HepG2 (cell line): Measurements from ENCODE around the gene CDCA5. TPM values are rescaled to one million over a fixed set of nuclear protein-coding genes. Genes with fewer than 3 reads are reported as not detected.
A peak's percentile ranks its signal among the peaks of the same experiment; 100 is the strongest.

Experiments used
- BHLHE40 ChIP-seq: IDR thresholded peaks from 2 replicates; pipeline ENCODE4 v1.6.1; 2011; ENCODE audit warnings: low read length, improper control_type of control experiment
- CCDC6 ChIP-seq: sonication (generic); formaldehyde crosslinking; IDR thresholded peaks from 2 replicates; pipeline ENCODE4 v1.8.1; 2022; ENCODE audit warnings: mild to moderate bottlenecking, missing genetic modification reagents, moderate library complexity
- DRAP1 ChIP-seq: IDR thresholded peaks from 2 replicates; pipeline ENCODE4 v1.6.1; 2016; ENCODE audit warnings: missing genetic modification reagents, missing compliant biosample characterization
- GABPB1 ChIP-seq: IDR thresholded peaks from 2 replicates; pipeline ENCODE4 v1.6.1; 2016; ENCODE audit warnings: mild to moderate bottlenecking, missing genetic modification reagents, moderate library complexity, missing compliant biosample characterization
- GATA4 ChIP-seq: sonication (generic); IDR thresholded peaks from 2 replicates; pipeline ENCODE4 v1.6.1; 2016; ENCODE audit warnings: antibody characterized with exemption, low read depth, borderline replicate concordance
- HDAC6 ChIP-seq: fragments of 200-600 bp; sonication (generic); IDR thresholded peaks from 2 replicates; pipeline ENCODE4 v1.7.0; 2017; ENCODE audit warnings: mild to moderate bottlenecking, antibody characterized with exemption, low read length, low read depth
- RBM39 ChIP-seq: fragments of 200-400 bp; formaldehyde crosslinking; IDR thresholded peaks from one replicate; pipeline ENCODE4 v1.6.1; 2018; ENCODE audit warnings: antibody characterized with exemption, mild to moderate bottlenecking, low read depth, low read length; ENCODE audit not compliant: poor library complexity, severe bottlenecking
- REXO4 ChIP-seq: sonication (generic); formaldehyde crosslinking; IDR thresholded peaks from 2 replicates; pipeline ENCODE4 v1.8.0; 2022; ENCODE audit warnings: missing genetic modification reagents, mild to moderate bottlenecking, borderline replicate concordance
- SKI ChIP-seq: fragments of 450-650 bp; IDR thresholded peaks from one replicate; pipeline ENCODE4 v1.6.1; 2018; ENCODE audit warnings: mild to moderate bottlenecking; ENCODE audit not compliant: partially characterized antibody
- SNAI1 ChIP-seq: sonication (generic); formaldehyde crosslinking; IDR thresholded peaks from 2 replicates; pipeline ENCODE4 v1.5.0; 2020; ENCODE audit warnings: mild to moderate bottlenecking, missing genetic modification reagents, borderline replicate concordance
- SRF ChIP-seq: IDR thresholded peaks from 2 replicates; pipeline ENCODE4 v1.6.1; 2011; ENCODE audit warnings: mild to moderate bottlenecking, low read depth, low read length, moderate library complexity
- ZBTB38 ChIP-seq: sonication (generic); formaldehyde crosslinking; IDR thresholded peaks from 2 replicates; pipeline ENCODE4 v1.5.1; 2020; ENCODE audit warnings: mild to moderate bottlenecking, missing genetic modification reagents
- ZC3H4 ChIP-seq: sonication (generic); formaldehyde crosslinking; IDR thresholded peaks from 2 replicates; pipeline ENCODE4 v1.4.0; 2020; ENCODE audit warnings: missing genetic modification reagents, borderline replicate concordance
- ZNF317 ChIP-seq: sonication (generic); formaldehyde crosslinking; IDR thresholded peaks from 2 replicates; pipeline ENCODE4 v1.5.0; 2020; ENCODE audit warnings: mild to moderate bottlenecking, missing genetic modification reagents
- ZNF619 ChIP-seq: sonication (generic); formaldehyde crosslinking; IDR thresholded peaks from 2 replicates; pipeline ENCODE4 v1.4.0; 2020; ENCODE audit warnings: mild to moderate bottlenecking, missing genetic modification reagents
- ZNF704 ChIP-seq: sonication (generic); formaldehyde crosslinking; IDR thresholded peaks from 2 replicates; pipeline ENCODE4 v1.8.1; 2023; ENCODE audit warnings: mild to moderate bottlenecking, inconsistent platforms, moderate library complexity, missing genetic modification reagents, borderline replicate concordance
- polyA plus RNA-seq, 8 experiments: library from polyadenylated mRNA; depleted of rRNA in 3 of 8; stranded (reverse) in 7 of 8; unstranded in 1 of 8; fragments of >200 nt; fragmentation: Illumina TruSeq in 4 of 8; extraction: Trizol in 4 of 8; gene quantifications; 2 replicates each; pipeline versions ENCODE4 v1.2.1 to v1.2.3, GENCODE V29; 2011 to 2016; ENCODE audit warnings: low read depth in 4 of 8, missing spikeins in 1 of 8, mixed read lengths in 1 of 8; ENCODE audit not compliant: insufficient read depth in 1 of 8
- total RNA-seq, 5 experiments: library from RNA; depleted of rRNA; stranded (reverse); fragments of >200 nt; fragmentation: Illumina TruSeq; extraction: Trizol; gene quantifications; 2 replicates each; pipeline ENCODE4 v1.2.3, GENCODE V29; 2016; ENCODE audit warnings: low read depth in 1 of 5
- TF ChIP-seq, protein P1 (sequence below): IDR thresholded peaks from 2 replicates; pipeline ENCODE4 v1.6.1; 2016; ENCODE audit warnings: missing compliant biosample characterization, missing genetic modification reagents, borderline replicate concordance
- TF ChIP-seq, protein P2 (sequence below): sonication (generic); formaldehyde crosslinking; IDR thresholded peaks from 2 replicates; pipeline ENCODE4 v1.5.0; 2020; ENCODE audit warnings: mild to moderate bottlenecking, missing genetic modification reagents
- TF ChIP-seq, protein P3 (sequence below): sonication (generic); formaldehyde crosslinking; conservative IDR thresholded peaks from 2 replicates; pipeline ENCODE4 v1.4.0; 2020; ENCODE audit warnings: missing genetic modification reagents

The CDCA5 gene
- total and polyA plus RNA-seq, 2 of the 13 experiments (the other 11 are each of a cell fraction or from before 2014, with no cell fraction given): 13.5 to 50.6 TPM

DNA sequence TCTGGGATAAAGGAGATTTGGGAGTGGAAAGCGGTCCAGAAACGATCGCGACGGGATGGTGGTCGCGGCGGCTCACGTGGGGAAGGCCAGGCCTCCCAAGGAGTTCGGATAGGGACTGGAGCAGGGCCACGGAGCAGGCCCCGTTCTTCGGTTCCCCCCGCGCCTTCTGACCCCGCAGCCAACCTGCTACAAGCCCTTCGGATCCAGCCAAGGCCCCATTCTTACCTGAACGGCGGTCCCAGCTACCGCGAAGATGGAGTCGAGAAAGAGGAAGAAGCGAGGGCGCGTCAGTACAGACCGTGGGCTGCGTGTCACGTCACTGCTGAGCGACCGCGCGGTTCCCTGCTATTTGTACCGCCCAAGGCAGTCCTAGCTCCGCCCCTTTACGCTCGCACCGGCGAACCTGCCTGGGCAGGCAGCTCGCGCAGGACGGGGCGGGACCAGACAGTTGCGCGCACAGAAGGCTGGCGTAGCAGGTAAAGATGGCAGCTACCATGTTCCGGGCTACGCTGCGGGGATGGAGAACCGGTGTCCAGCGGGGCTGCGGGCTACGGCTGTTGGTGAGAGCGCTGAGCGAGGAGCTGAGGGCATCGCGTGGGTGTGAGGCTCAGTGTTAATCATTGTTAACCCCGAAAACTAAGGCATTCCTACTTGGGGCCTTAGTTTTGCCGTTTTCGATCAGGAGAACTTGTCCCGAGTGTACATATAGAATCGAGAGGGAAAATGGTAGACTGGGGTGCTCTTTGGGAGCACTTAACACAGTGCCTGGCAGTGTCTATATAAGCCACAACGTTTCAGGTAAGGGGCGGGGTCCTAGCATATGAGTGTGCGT is 38.2 kb upstream of the CDCA5 start, which contains the start of the genes FAU and MRPL49 (continued):
- TF ChIP-seq, protein P1, sequence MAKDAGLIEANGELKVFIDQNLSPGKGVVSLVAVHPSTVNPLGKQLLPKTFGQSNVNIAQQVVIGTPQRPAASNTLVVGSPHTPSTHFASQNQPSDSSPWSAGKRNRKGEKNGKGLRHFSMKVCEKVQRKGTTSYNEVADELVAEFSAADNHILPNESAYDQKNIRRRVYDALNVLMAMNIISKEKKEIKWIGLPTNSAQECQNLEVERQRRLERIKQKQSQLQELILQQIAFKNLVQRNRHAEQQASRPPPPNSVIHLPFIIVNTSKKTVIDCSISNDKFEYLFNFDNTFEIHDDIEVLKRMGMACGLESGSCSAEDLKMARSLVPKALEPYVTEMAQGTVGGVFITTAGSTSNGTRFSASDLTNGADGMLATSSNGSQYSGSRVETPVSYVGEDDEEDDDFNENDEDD: peak; percentile 80; the same call in 1 of the 2 replicates
- no peak for TF ChIP-seq ZC3H4 (CRISPR knock-in tag)
- no peak for TF ChIP-seq REXO4 (CRISPR knock-in tag)
- TF ChIP-seq GATA4: peak; percentile 60; the same call in 1 of the 2 replicates
- 0 out of 2 replicates have a peak, but pooled peaks have one; percentile 47 for TF ChIP-seq SRF
- TF ChIP-seq ZNF619 (CRISPR knock-in tag): peak; percentile 90; the same call in 1 of the 2 replicates
- peak; percentile 84 for TF ChIP-seq ZBTB38
- peak; percentile 99 for TF ChIP-seq DRAP1
- peak; percentile 13; the same call in 1 of the 2 replicates for TF ChIP-seq BHLHE40
- no peak for TF ChIP-seq HDAC6
- TF ChIP-seq ZNF317 (CRISPR knock-in tag): peak; percentile 70; the same call in 1 of the 2 replicates
- no peak for TF ChIP-seq ZNF704
- TF ChIP-seq CCDC6: no peak
- peak; percentile 91 for TF ChIP-seq GABPB1
- peak; percentile 27 for TF ChIP-seq SKI
- TF ChIP-seq, protein P2, sequence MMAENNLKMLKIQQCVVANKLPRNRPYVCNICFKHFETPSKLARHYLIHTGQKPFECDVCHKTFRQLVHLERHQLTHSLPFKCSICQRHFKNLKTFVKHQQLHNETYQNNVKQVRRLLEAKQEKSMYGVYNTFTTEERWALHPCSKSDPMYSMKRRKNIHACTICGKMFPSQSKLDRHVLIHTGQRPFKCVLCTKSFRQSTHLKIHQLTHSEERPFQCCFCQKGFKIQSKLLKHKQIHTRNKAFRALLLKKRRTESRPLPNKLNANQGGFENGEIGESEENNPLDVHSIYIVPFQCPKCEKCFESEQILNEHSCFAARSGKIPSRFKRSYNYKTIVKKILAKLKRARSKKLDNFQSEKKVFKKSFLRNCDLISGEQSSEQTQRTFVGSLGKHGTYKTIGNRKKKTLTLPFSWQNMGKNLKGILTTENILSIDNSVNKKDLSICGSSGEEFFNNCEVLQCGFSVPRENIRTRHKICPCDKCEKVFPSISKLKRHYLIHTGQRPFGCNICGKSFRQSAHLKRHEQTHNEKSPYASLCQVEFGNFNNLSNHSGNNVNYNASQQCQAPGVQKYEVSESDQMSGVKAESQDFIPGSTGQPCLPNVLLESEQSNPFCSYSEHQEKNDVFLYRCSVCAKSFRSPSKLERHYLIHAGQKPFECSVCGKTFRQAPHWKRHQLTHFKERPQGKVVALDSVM (CRISPR knock-in tag): no peak
- 0 out of 2 replicates have a peak, but pooled peaks have one; percentile 57 for TF ChIP-seq SNAI1 (CRISPR knock-in tag)
- TF ChIP-seq, protein P3, sequence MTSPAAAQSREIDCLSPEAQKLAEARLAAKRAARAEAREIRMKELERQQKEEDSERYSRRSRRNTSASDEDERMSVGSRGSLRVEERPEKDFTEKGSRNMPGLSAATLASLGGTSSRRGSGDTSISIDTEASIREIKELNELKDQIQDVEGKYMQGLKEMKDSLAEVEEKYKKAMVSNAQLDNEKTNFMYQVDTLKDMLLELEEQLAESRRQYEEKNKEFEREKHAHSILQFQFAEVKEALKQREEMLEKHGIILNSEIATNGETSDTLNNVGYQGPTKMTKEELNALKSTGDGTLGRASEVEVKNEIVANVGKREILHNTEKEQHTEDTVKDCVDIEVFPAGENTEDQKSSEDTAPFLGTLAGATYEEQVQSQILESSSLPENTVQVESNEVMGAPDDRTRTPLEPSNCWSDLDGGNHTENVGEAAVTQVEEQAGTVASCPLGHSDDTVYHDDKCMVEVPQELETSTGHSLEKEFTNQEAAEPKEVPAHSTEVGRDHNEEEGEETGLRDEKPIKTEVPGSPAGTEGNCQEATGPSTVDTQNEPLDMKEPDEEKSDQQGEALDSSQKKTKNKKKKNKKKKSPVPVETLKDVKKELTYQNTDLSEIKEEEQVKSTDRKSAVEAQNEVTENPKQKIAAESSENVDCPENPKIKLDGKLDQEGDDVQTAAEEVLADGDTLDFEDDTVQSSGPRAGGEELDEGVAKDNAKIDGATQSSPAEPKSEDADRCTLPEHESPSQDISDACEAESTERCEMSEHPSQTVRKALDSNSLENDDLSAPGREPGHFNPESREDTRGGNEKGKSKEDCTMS (CRISPR knock-in tag): no peak
- peak; percentile 41 for TF ChIP-seq RBM39
